ENCODE measurements around the gene CTSZ. TPM values are rescaled to one million over a fixed set of nuclear protein-coding genes. Genes with fewer than 3 reads are reported as not detected.

The CTSZ gene
- total RNA-seq, 1 donor: 223 TPM

- H3K4me2 ChIP-seq (ENCODE audit: insufficient read depth, low read length): no peak overlapping the region
- no peaks in the 10 kb centered on the region for H4K20me1 ChIP-seq (ENCODE audit: insufficient read depth, low read length)
- no peaks in the 10 kb centered on the region for H3K79me2 ChIP-seq (ENCODE audit: insufficient read depth, low read length)
- no peak overlapping the region for H3K27ac ChIP-seq (ENCODE audit: low read depth, low read length)
- no peaks in the 10 kb centered on the region for H3K4me1 ChIP-seq (ENCODE audit: insufficient read depth, low read length)
- no peaks in the 10 kb centered on the region for H3K36me3 ChIP-seq (ENCODE audit: insufficient read depth, low read length)
- H3K27me3 ChIP-seq (ENCODE audit: insufficient read depth, low read length): peaks cover 3% of the 10 kb centered on the region
- DNase-seq (ENCODE audit: insufficient read length, low spot score, missing footprints): no peak
- H3K9me3 ChIP-seq (ENCODE audit: low read depth, low read length): peaks cover 3% of the 10 kb centered on the region
- no peak overlapping the region for H2AFZ ChIP-seq (ENCODE audit: low read length)
- TF ChIP-seq, protein P1, sequence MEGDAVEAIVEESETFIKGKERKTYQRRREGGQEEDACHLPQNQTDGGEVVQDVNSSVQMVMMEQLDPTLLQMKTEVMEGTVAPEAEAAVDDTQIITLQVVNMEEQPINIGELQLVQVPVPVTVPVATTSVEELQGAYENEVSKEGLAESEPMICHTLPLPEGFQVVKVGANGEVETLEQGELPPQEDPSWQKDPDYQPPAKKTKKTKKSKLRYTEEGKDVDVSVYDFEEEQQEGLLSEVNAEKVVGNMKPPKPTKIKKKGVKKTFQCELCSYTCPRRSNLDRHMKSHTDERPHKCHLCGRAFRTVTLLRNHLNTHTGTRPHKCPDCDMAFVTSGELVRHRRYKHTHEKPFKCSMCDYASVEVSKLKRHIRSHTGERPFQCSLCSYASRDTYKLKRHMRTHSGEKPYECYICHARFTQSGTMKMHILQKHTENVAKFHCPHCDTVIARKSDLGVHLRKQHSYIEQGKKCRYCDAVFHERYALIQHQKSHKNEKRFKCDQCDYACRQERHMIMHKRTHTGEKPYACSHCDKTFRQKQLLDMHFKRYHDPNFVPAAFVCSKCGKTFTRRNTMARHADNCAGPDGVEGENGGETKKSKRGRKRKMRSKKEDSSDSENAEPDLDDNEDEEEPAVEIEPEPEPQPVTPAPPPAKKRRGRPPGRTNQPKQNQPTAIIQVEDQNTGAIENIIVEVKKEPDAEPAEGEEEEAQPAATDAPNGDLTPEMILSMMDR (IDR thresholded peaks at IDR 0.05; ENCODE audit: extremely low read depth, low read depth, low read length): no peak
- H3K4me3 ChIP-seq (ENCODE audit: insufficient read depth, low read length): no peak overlapping the region
Observed at GRCh38 chr20:58973179-58973578, 33.9 kb downstream of the CTSZ start.

- Histone ChIP-seq H3K27ac (ENCODE audit: low read depth, low read length) (no peak overlapping the region), H3K27me3 (ENCODE audit: insufficient read depth, low read length) (peaks cover 3% of the 10 kb centered on the region), H2AFZ (ENCODE audit: low read length) (no peak overlapping the region), H3K79me2 (ENCODE audit: insufficient read depth, low read length) (no peaks in the 10 kb centered on the region), H3K9me3 (ENCODE audit: low read depth, low read length) (peaks cover 3% of the 10 kb centered on the region), H3K4me1 (ENCODE audit: insufficient read depth, low read length) (no peaks in the 10 kb centered on the region), H3K4me3 (ENCODE audit: insufficient read depth, low read length) (no peak overlapping the region), H3K36me3 (ENCODE audit: insufficient read depth, low read length) (no peaks in the 10 kb centered on the region), H3K4me2 (ENCODE audit: insufficient read depth, low read length) (no peak overlapping the region), H4K20me1 (ENCODE audit: insufficient read depth, low read length) (no peaks in the 10 kb centered on the region)
- no peak for DNase-seq (ENCODE audit: insufficient read length, low spot score, missing footprints)
- TF ChIP-seq, protein P1 (IDR thresholded peaks at IDR 0.05; ENCODE audit: extremely low read depth, low read depth, low read length): no peak
Observed at GRCh38 chr20:58971429-58971828, 35.6 kb downstream of the CTSZ start.

- no peaks in the 10 kb centered on the region for H3K9me3 ChIP-seq (ENCODE audit: low read depth, low read length)
- TF ChIP-seq, protein P1 (IDR thresholded peaks at IDR 0.05; ENCODE audit: extremely low read depth, low read depth, low read length): no peak
- H2AFZ ChIP-seq (ENCODE audit: low read length): no peak overlapping the region
Observed at GRCh38 chr20:58970146-58970545, 36.9 kb downstream of the CTSZ start.

DNA sequence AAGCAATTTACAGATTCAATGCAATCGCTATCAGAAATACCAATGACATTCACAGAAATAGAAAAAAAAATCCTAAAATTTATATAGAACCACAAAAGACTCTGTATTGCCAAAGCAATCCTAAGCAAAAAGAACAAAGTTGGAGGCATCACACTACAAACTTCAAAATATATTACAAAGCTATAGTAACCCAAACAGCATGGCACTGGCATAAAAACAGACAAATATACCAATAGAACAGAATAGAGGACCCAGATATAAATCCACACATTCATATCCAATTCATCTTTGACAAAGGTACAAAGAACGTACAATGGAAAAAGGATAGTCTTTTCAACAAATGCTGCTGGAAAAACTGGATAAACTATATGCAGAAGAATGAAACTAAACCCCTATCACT lies 37.6 kb downstream of the CTSZ start:
- H3K9me3 ChIP-seq (ENCODE audit: low read depth, low read length): no peaks in the 10 kb centered on the region
- no peak overlapping the region for H2AFZ ChIP-seq (ENCODE audit: low read length)
- H3K27ac ChIP-seq (ENCODE audit: low read depth, low read length): no peak overlapping the region
- TF ChIP-seq, protein P1 (IDR thresholded peaks at IDR 0.05; ENCODE audit: extremely low read depth, low read depth, low read length): no peak
- DNase-seq (ENCODE audit: insufficient read length, low spot score, missing footprints): no peak
- H3K27me3 ChIP-seq (ENCODE audit: insufficient read depth, low read length): peaks cover 3% of the 10 kb centered on the region
- no peaks in the 10 kb centered on the region for H4K20me1 ChIP-seq (ENCODE audit: insufficient read depth, low read length)
- no peak overlapping the region for H3K4me2 ChIP-seq (ENCODE audit: insufficient read depth, low read length)
- no peaks in the 10 kb centered on the region for H3K4me1 ChIP-seq (ENCODE audit: insufficient read depth, low read length)
- H3K79me2 ChIP-seq (ENCODE audit: insufficient read depth, low read length): no peaks in the 10 kb centered on the region
- no peaks in the 10 kb centered on the region for H3K36me3 ChIP-seq (ENCODE audit: insufficient read depth, low read length)
- no peak overlapping the region for H3K4me3 ChIP-seq (ENCODE audit: insufficient read depth, low read length)

More at GRCh38 chr20:58970146-58970545, 36.9 kb downstream of the CTSZ start:
- H3K4me3 ChIP-seq (ENCODE audit: insufficient read depth, low read length): no peak overlapping the region
- H3K27me3 ChIP-seq (ENCODE audit: insufficient read depth, low read length): peaks cover 3% of the 10 kb centered on the region
- H3K4me2 ChIP-seq (ENCODE audit: insufficient read depth, low read length): no peak overlapping the region
- no peaks in the 10 kb centered on the region for H3K4me1 ChIP-seq (ENCODE audit: insufficient read depth, low read length)
- no peak for DNase-seq (ENCODE audit: insufficient read length, low spot score, missing footprints)
- H3K79me2 ChIP-seq (ENCODE audit: insufficient read depth, low read length): no peaks in the 10 kb centered on the region
- H4K20me1 ChIP-seq (ENCODE audit: insufficient read depth, low read length): no peaks in the 10 kb centered on the region
- no peak overlapping the region for H3K27ac ChIP-seq (ENCODE audit: low read depth, low read length)
- no peaks in the 10 kb centered on the region for H3K36me3 ChIP-seq (ENCODE audit: insufficient read depth, low read length)

All from osteoblast (primary cell).